Gastroesophageal sphincter (tissue), 3 donors: ENCODE data around the gene ATG13.
"Not testable (repeated sequence)": the region's sequence is repeated elsewhere in the genome, so short reads cannot be mapped to it uniquely, and the experiment has no call there.

Experiments used
- CTCF ChIP-seq, 4 experiments: fragments of 200-600 bp in 2 of 4; fragments of 450-650 bp in 2 of 4; sonication (generic) in 1 of 4; IDR thresholded peaks; one replicate each; pipeline ENCODE4 v1.5.1; 2017 to 2019; ENCODE audit warnings: antibody characterized with exemption in 4 of 4, mild to moderate bottlenecking in 2 of 4, moderate library complexity in 2 of 4
- EP300 ChIP-seq: sonication (generic); formaldehyde crosslinking; IDR thresholded peaks from one replicate; pipeline ENCODE4 v1.6.1; 2017; ENCODE audit warnings: antibody characterized with exemption, mild to moderate bottlenecking
- POLR2A ChIP-seq, 2 donors: fragments of 450-650 bp; IDR thresholded peaks; one replicate each; pipeline ENCODE4 v1.6.1; 2017; ENCODE audit warnings: antibody characterized with exemption in 2 of 2, mild to moderate bottlenecking in 2 of 2, moderate library complexity in 1 of 2

GRCh38 chr11:46717825-46718154 is 100.4 kb downstream of the ATG13 start:
- not testable (repeated sequence) for TF ChIP-seq POLR2A (IDR thresholded peaks at IDR 0.05); CTCF (IDR thresholded peaks at IDR 0.05); EP300
